ENCODE data around the gene RXRA. TPM values are rescaled to one million over a fixed set of nuclear protein-coding genes. Genes with fewer than 3 reads are reported as not detected.

RXRA gene
- polyA plus RNA-seq, 1 donor from 2014 or later, result 2.7 TPM

GRCh38 chr9:134303601-134304000 lies 22.7 kb upstream of the RXRA start:
- no peaks in the 10 kb centered on the region for H3K36me3 ChIP-seq (ENCODE audit: insufficient read depth, low read length)
- H3K27ac ChIP-seq (ENCODE audit: low read length), result no peak overlapping the region
- H3K9ac ChIP-seq (ENCODE audit: low read length), result no peak overlapping the region
- no peaks in the 10 kb centered on the region for H3F3A ChIP-seq (ENCODE audit: insufficient read depth, low read length, poor library complexity, severe bottlenecking)
- no peak overlapping the region for H3K4me2 ChIP-seq (ENCODE audit: low read length)
- H3K9me3 ChIP-seq (ENCODE audit: low read length), result no peaks in the 10 kb centered on the region
- H3K4me3 ChIP-seq (ENCODE audit: low read length), result no peak overlapping the region
- TF ChIP-seq EZH2 (IDR thresholded peaks at IDR 0.05; ENCODE audit: borderline replicate concordance, insufficient read depth, low read length, poor library complexity, severe bottlenecking) (no peak), TAF1 (IDR thresholded peaks at IDR 0.05; ENCODE audit: low read depth) (no peak), POLR2AphosphoS5 (IDR thresholded peaks at IDR 0.05) (no peak), MXI1 (conservative IDR thresholded peaks at IDR 0.05; ENCODE audit: poor library complexity, severe bottlenecking) (no peak), EP300 (conservative IDR thresholded peaks at IDR 0.05; ENCODE audit: poor library complexity, severe bottlenecking) (no peak), RAD21 (conservative IDR thresholded peaks at IDR 0.05) (no peak), REST (IDR thresholded peaks at IDR 0.05; ENCODE audit: borderline replicate concordance) (no peak), CTCF (IDR thresholded peaks at IDR 0.05; ENCODE audit: poor library complexity, severe bottlenecking) (no peak), SMC3 (conservative IDR thresholded peaks at IDR 0.05; ENCODE audit: poor library complexity) (no peak)
- H3K79me2 ChIP-seq (replicated peaks; ENCODE audit: insufficient read depth, low read length), result no peaks in the 10 kb centered on the region
- no peaks in the 10 kb centered on the region for H4K20me1 ChIP-seq (ENCODE audit: insufficient read depth)
- no peak overlapping the region for H2AFZ ChIP-seq (ENCODE audit: low read depth, low read length)
- H3K9me2 ChIP-seq (ENCODE audit: insufficient read depth, low read length), result no peaks in the 10 kb centered on the region
- no peaks in the 10 kb centered on the region for H3K27me3 ChIP-seq (ENCODE audit: insufficient read depth, low read depth, low read length)

- TF ChIP-seq TAF1 (IDR thresholded peaks at IDR 0.05; ENCODE audit: low read depth), result no peak
- TF ChIP-seq SMC3 (conservative IDR thresholded peaks at IDR 0.05; ENCODE audit: poor library complexity), result no peak
- no peak for TF ChIP-seq EP300 (conservative IDR thresholded peaks at IDR 0.05; ENCODE audit: poor library complexity, severe bottlenecking)
- TF ChIP-seq POLR2AphosphoS5 (IDR thresholded peaks at IDR 0.05), result no peak
- no peak for TF ChIP-seq MXI1 (conservative IDR thresholded peaks at IDR 0.05; ENCODE audit: poor library complexity, severe bottlenecking)
- TF ChIP-seq CTCF (IDR thresholded peaks at IDR 0.05; ENCODE audit: poor library complexity, severe bottlenecking), result no peak
- no peak for TF ChIP-seq REST (IDR thresholded peaks at IDR 0.05; ENCODE audit: borderline replicate concordance)
- no peak for TF ChIP-seq RAD21 (conservative IDR thresholded peaks at IDR 0.05)
- no peak for TF ChIP-seq EZH2 (IDR thresholded peaks at IDR 0.05; ENCODE audit: borderline replicate concordance, insufficient read depth, low read length, poor library complexity, severe bottlenecking)
- Histone ChIP-seq H3K4me3 (ENCODE audit: low read length) (no peak overlapping the region), H3K27ac (ENCODE audit: low read length) (no peak overlapping the region), H2AFZ (ENCODE audit: low read depth, low read length) (no peak overlapping the region), H3F3A (ENCODE audit: insufficient read depth, low read length, poor library complexity, severe bottlenecking) (no peaks in the 10 kb centered on the region), H3K9me3 (ENCODE audit: low read length) (no peaks in the 10 kb centered on the region), H3K9ac (ENCODE audit: low read length) (no peak overlapping the region), H3K4me2 (ENCODE audit: low read length) (no peak overlapping the region), H3K27me3 (ENCODE audit: insufficient read depth, low read depth, low read length) (no peaks in the 10 kb centered on the region), H3K79me2 (replicated peaks; ENCODE audit: insufficient read depth, low read length) (no peaks in the 10 kb centered on the region), H4K20me1 (ENCODE audit: insufficient read depth) (no peaks in the 10 kb centered on the region), H3K9me2 (ENCODE audit: insufficient read depth, low read length) (no peaks in the 10 kb centered on the region), H3K36me3 (ENCODE audit: insufficient read depth, low read length) (no peaks in the 10 kb centered on the region)
Observed at GRCh38 chr9:134304261-134304660, 22.0 kb upstream of the RXRA start.
